SHP77 (cell line): ENCODE results near the gene ARHGAP26.

Source experiments
- DNase-seq, 2 experiments: peaks; one replicate each; lab custom pipeline; 2025; lab: John Stamatoyannopoulos, UW

Gene ARHGAP26

GRCh38 chr5:143063175-143063970 is 293.2 kb downstream of the ARHGAP26 start:
- no peak for DNase-seq

DNA sequence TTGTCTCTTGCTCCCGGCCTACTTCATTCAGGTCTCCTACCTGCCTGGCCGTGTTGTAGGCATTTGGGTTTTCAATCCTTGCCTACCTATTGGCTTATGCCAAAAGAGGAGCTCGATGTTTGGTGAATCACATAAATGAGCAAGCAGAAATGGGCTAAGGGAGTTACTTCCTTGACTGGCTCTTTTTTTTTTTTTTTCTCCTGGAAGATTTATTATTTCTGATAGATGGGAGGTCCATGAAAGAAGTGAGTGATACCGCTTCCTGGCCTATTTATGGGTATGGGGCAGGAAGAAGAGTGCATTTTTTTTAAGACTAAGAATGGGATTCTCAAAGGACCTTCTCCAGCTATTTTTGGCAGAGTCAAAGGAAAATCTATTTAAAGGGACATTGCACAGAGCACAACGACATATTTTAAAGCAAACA is 294.1 kb downstream of the ARHGAP26 start:
- DNase-seq = no peak

DNA sequence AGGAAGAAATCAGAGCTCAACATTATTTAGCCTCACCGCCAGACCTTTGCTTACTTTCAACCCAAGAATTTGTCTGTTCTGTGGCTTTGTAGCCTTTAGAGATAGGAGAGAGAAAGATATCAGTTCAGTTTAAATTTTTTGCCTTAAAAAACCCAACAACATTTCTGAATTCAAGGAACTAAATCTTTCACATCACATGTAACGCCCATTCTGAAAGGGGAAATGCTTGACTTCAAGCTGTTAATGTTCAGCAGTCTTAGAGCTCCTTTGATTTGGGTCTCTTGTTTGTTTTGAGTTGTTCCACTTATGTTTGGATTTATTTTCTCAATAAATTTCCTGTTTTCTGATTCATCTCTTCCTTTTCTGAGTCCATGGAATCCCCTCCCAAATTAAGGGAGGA is 294.5 kb downstream of the ARHGAP26 start:
- DNase-seq = no peak

DNA sequence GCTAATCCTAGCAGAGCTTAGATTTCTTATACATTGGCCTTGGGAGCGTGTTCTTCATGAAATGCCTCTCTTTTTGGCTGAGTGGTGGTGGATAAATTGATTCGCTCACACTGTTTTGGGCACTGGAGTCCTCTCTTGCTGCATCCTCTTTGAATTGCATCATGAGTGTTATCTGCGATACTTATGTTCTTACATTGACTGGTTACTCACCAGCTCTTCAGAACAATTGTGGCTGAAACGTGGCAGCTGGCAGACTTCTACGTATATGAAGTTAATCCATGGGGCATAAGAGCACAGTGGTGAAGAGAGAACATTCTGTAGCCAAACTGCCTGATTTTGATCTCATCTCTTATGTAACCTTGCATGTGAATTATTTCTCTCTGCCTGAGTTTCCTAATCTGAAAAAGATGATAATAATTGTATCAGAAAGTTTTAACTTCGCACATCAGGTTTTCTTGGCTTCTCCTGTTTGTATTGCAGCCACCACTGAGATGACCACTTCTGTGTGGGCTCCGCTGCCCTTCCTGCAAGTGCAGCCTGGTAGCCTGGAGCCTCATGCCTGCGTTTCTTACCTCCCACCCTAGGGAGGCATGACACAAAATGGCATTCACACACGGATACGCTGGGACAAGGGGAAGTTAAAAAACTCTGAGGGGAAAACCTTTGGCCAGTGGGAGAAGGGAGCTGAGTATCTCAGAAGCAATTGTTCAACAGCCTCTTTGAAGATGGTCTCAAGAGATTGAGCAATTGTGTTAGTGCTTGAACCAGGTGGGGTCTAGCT is 295.2 kb downstream of the ARHGAP26 start:
- DNase-seq = no peak

- DNase-seq = no peak
Observed at GRCh38 chr5:143065996-143066522, 295.9 kb downstream of the ARHGAP26 start.

DNA sequence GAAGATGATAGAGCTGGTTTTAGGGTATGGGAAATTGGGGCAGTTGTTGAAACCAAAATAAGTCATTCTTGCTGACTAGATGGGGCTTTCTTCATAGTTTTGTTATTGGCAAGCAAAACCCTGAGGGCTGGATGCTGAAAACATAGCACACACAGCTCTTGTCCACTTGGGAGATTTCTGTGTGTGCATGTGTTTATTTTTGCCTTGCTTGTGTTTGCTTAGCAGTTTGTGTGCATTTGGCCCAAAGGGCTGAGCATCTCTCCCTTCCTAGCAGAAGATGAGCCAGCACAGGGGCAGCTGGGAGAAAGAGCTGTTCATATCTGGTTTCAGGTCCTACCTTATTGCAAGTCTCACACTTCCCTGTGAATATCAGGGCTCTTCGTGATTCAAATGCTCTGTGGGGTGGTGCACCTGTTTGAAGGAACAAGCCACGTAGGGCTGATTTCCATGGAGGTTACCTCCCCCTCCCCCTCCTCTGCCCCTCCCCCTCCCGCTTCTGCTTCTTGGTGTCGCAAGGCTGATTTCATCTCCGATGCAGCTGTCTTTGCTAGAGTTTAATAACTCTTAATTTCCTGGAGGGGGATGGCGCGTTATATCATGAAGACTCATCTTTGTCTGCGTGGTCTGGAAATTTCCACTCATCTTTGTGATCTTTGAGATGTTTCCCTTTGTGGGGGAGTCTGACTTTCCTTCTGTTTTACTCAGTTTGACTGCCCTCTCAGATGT is 296.5 kb downstream of the ARHGAP26 start:
- peak; percentile 56 to 68 for DNase-seq

- DNase-seq = no peak
Observed at GRCh38 chr5:143068712-143069111, 298.5 kb downstream of the ARHGAP26 start.

DNA sequence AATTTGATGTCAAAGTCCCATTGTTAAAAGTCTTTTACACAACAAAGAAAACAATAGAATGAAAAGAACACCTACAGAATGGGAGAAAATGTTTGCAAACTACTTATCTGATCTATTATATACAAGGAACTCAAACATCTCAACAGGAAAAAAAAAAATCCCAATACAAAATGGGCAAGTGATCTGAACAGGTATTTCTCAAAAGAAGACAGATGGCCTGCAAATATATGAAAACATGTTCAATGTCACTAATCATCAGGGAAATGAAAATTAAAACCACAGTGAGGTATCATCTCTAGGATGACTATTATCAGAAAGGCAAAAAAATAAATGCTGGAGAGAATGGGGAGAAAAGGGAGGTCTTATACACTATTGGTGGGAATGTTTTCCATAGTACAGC is 301.8 kb downstream of the ARHGAP26 start:
- no peak for DNase-seq

DNA sequence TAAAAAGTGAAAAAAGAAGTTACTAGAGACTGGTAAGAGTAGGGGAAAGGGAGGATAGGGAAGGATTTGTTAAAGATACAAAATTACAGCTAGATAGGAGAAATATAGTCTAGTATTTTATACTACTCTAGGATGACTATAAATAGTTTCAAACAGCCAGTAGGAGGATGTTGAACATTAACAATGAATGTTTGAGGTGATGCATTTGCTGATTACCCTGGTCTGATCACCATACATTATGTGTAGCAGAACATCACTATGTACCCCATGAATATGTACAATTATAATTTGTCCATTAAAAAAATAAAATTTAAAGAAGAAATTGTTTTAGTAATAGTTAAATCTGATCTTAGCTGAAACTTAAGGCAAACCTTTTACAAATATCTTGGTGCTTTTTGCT is 302.6 kb downstream of the ARHGAP26 start:
- DNase-seq = no peak

GRCh38 chr5:143073766-143074165 is 303.6 kb downstream of the ARHGAP26 start:
- DNase-seq = no peak

DNA sequence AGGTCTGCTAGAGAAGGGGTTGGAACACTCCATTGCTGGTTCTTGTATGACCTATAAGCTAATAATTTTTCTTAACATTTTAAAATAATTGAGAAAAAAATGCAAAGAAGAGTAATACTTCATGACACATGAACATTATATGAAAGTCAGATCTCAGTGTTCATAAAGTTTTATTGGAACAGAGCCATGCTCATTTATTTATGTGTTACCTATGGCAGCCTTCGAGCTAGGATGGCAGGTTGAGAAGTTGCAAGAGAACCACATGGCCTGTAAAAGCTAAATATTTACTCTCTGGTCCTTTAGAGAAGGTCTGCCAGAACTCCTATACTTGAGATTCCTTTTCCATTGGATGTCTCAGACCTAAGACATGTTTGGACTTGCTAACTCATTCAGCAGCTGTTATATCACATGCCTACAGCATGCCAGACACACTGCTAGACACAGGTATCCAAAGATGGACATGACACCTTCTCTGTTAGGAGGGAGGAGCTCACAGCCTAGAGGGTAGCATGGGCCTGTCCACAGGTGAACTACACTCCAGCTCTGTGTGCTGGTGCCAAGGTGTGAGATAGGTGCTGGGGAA is 304.3 kb downstream of the ARHGAP26 start:
- peak; percentile 6 to 10 for DNase-seq

DNA sequence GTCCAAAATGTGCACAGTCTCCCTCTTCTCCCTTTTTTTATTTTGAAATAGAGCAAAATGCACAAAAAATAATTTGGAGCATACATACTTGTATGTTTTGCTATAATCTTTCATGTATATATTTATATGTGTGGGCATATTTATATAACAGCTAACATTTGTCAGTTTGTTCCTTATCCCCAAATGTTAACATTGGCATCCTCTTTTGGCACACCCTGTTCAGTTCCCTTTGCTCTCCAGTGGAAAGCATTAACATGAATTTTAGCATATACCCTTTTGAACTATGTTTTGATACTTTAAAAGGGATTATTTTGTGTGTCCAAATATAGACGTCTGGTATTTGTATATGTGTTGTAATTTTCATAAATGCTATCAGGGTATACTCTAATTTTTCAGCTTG is 306.2 kb downstream of the ARHGAP26 start:
- no peak for DNase-seq

DNA sequence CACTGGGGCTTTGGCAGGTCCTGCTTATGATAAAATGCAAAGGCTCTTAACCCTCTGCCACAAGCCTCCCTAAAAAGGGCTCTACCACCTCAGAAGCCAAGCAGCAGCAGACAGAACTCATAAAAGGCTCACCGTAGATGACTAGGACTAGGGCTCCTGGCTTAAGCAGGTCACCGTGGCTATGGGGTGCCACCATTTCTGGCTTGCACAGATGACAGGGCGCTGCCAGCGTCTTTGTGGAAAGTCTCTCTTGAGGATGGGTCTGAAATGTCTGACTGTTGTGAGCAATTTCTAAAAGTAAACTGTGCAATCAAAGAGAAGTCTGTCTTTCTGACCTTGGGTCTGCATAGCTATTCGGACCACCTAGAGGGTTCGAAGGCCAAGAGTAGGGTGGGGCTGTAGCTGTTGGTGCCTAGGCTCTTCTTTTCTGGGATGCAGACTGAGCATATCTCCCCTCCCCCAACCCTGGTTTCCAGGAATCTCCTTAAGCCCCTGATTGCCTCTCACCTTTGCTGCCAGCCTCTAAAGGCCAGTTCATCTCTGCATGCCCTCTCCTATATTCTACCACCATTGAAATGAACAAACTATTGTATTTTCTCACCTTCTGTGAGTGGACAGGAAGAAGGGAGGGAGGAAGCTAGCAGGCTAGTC is 307.4 kb downstream of the ARHGAP26 start:
- DNase-seq = no peak

DNA sequence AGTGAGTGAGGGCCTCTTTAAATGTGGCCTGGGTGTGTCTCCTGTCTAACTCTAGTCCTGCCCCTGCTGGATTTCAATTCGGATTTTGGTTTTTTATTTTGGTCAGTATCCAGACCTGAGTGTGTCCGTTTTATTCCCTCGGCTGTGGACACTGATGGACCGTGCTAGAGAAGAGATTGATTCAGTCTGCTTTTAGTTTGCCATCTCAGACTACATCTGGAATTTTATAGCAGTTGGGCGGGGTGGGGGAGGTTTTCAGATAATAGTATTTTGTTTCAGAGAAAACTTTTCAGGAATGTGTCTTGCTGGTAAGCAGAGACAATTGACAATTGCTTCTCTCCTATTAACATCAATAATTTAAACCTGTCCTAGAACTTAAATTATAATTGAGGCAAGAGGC is 308.1 kb downstream of the ARHGAP26 start:
- no peak for DNase-seq

GRCh38 chr5:143078971-143079370 is 308.8 kb downstream of the ARHGAP26 start:
- DNase-seq = no peak

DNA sequence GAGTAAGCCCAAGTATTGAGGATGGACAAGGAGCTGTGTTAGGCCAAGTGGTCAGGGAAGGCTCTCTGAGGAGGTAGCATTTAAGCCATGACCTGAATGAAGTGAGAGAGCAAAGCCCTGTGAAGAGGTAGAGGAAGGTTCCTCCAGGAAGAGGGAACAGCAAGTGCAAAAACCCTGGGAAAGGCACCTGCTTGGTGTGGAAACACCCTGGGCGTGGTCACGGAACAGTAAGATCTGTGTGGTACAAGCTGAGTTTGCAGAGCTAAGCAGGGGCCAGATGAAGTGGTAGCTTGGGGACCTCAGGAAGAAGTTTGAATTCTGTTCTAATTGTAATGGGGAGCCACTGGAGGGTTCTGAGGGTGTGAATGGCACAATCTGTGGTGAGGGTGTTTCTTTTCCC is 310.2 kb downstream of the ARHGAP26 start:
- no peak for DNase-seq

DNA sequence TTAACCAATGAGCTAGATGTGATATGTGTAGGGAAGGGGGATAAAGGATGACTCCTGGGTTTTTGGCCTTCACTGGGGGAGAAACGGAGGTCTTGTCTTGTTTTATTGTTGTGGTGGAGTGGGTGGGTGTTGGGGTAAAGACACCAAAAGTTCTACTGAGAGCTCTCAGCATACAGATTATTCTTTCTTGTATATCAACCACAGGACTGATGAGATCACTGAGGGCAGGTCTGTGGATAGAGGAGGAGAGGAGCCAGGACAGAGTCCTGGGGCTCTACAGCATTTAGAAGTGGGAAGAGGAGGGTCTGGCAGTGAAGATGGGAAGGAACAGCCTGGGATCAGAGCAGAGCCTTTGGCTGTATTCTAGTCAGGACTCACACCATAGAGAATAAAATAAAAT is 310.8 kb downstream of the ARHGAP26 start:
- no peak for DNase-seq

GRCh38 chr5:143083006-143083405 is 312.8 kb downstream of the ARHGAP26 start:
- DNase-seq = no peak

DNA sequence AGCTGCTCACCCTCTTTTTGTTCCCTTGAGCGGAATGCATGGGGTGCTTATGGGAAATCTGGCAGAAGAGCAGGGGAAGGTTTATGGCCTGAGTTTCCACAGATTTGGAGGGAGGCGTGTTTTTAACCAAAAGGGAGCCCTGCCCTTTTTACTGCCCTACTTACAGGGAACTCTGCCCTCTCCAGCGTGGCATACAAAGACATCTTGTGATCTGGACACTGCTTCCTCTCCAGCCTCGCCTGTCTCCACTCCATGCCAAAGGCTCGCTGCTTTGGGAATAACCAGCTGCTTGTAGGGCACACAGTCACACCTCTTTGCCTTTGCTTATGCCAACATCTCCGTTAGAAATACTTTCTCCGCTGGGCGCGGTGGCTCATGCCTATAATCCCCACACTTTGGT is 314.2 kb downstream of the ARHGAP26 start:
- DNase-seq = no peak

- DNase-seq = peak; percentile 77 to 85
Observed at GRCh38 chr5:143085319-143085917, 315.2 kb downstream of the ARHGAP26 start.

DNA sequence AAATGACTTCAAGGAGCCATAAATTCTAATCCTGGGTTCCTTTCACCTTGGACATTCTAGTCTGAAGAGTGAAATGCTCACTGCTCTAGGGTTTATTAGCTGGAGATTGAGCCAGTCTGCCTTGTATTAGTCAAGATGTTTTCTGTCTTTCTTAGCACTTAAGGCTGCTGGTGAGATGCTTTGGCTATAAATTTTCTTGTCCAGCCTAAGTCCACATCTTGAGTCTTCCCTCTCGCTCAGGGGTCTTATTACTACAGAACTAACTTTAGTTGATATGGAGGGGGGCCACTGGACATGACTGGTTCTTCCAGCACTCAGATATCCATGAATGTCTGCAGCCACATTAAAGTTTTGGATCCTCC is 316.4 kb downstream of the ARHGAP26 start:
- DNase-seq = no peak
